HFF-Myc (cell line): Measurements from ENCODE around the gene HLA-DPA1.

Source experiments
- DNase-seq: peaks from one replicate; pipeline ENCODE4 v3.0.0-alpha.2; 2011; ENCODE audit warnings: low read depth; ENCODE audit errors: extremely low read depth
- H3K4me3 ChIP-seq: replicated peaks from 2 replicates; pipeline ENCODE4 v1.5.1; 2011; ENCODE audit warnings: low read depth, mild to moderate bottlenecking, control low read depth, low read length
- CTCF ChIP-seq: IDR thresholded peaks from 2 replicates; pipeline ENCODE4 v1.5.1; 2012; ENCODE audit warnings: mild to moderate bottlenecking, low read depth, low read length, control low read depth; ENCODE audit errors: missing control alignments

HLA-DPA1 gene

GRCh38 chr6:33081098-33081824 is 7.8 kb upstream of the HLA-DPA1 start:
- TF ChIP-seq CTCF: no peak
- DNase-seq: no peak
- peak overlapping the region; percentile 45 for H3K4me3 ChIP-seq

- DNase-seq: no peak
- H3K4me3 ChIP-seq: peak overlapping the region; percentile 45
- TF ChIP-seq CTCF: no peak
Observed at GRCh38 chr6:33080127-33081089, 7.0 kb upstream of the HLA-DPA1 start.

DNA sequence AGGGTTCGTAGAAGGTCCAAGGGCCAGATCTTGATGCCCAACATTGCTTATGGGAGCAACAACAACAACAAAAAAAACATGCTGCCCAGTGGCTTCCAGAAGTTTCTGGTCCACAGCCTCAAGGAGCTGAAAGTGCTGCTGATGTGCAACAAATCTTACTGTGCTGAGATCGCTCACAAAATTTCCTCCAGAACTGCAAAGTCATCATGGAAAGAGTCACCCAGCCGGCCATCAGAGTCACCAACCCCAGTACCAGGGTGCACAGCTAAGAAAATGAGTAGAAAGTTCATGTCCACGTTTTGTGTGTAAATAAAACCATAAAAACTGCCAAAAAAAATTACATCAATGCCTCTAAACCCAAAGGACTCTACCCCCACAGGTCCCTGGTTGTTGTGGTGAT is 6.1 kb upstream of the HLA-DPA1 start:
- TF ChIP-seq CTCF: no peak
- H3K4me3 ChIP-seq: no peak overlapping the region; the same call in 1 of the 2 replicates

DNA sequence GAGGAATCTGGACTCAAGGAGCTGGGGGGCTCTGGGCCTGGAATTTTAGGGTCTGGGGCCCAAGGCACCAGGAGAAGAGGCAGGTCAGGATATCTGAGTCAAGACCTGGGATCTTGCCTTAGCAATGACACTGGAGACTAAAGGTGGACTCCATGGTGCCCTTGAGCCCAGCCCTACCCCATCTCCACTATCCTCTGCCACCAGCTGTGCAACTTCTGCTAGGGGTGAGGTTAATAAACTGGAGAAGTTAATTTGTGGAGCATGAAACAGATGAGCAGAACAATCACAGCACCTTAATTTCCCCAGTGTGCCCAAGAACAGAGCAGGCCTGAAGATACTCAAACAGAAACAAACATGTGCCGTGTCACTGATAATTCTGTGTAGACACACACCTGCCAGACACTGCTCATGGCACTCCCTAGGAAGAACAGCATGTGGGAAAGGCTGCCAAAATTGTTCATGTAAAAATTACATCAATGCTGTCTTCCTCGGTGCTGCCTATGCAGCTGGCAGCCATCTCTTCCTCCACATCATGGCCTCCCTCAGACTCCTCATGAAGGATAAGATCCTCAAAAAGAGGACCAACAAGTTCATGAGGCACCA is 5.6 kb upstream of the HLA-DPA1 start:
- no peak for TF ChIP-seq CTCF
- DNase-seq: no peak
- no peak overlapping the region for H3K4me3 ChIP-seq

More for the DNA sequence above, 6.1 kb upstream of the HLA-DPA1 start:
- no peak for DNase-seq

- H3K4me3 ChIP-seq: no peak overlapping the region
- no peak for TF ChIP-seq CTCF
- DNase-seq: no peak
Observed at GRCh38 chr6:33078442-33078841, 5.0 kb upstream of the HLA-DPA1 start.

DNA sequence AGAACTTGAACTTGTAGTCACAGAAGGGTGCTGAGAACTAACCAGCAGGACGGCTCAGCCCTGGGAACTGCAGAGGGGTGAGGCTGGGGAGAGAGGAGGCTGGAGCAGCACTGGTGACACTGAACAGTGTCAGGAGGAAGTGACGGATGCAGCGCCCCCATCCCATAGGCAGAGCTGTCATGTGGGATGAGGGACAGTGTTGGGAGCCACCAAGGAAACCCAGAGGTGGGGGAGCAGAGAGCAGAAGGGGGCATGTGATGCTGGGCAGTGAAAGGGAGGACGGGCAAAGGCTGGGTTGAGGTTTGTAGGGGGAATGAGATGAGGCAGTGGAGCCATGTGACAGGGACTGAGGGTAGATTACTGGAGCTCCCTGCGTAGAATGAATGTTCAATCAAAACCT is 4.5 kb upstream of the HLA-DPA1 start:
- no peak overlapping the region for H3K4me3 ChIP-seq
- no peak for TF ChIP-seq CTCF
- no peak for DNase-seq
